HCT116 (cell line): Measurements from ENCODE around the gene CPA5. TPM values are rescaled to one million over a fixed set of nuclear protein-coding genes. Genes with fewer than 3 reads are reported as not detected.

Experiments used
- ATAC-seq: fragments of 200-7000 bp; cut with Tn5 transposase; 2 replicates; pipeline ENCODE4 v1.9.1; 2020; ENCODE audit warnings: mild to moderate bottlenecking, moderate library complexity
- BruUV-seq: library from RNA; stranded (reverse); fragments of 400-500 nt; replicated peaks from 2 replicates; lab custom pipeline; 2021; lab: Mats Ljungman, UMichigan
- CTCF ChIA-PET: fragments of 300-600 bp; sonication (Branson Sonifier 250); formaldehyde crosslinking; loops from one replicate; lab custom pipeline; 2021; ENCODE audit warnings: antibody characterized with exemption; lab: Charles Lee
- POLR2A ChIA-PET: fragments of 300-600, 350-600 bp; sonication (Branson Sonifier 250); formaldehyde crosslinking; loops from one replicate; lab custom pipeline; 2021; ENCODE audit warnings: antibody characterized with exemption; lab: Charles Lee
- RAD21 ChIA-PET, 2 experiments: fragments of 300-600 bp; sonication (Branson Sonifier 250); formaldehyde crosslinking; loops; one replicate each; lab custom pipeline; 2023; ENCODE audit warnings: low total read pairs in 2 of 2; ENCODE audit not compliant: uncharacterized antibody in 2 of 2, unreplicated experiment in 2 of 2, low non-redundant PET in 1 of 2; lab: Charles Lee
- DNase-seq: peaks from one replicate; pipeline ENCODE4 v3.0.0-alpha.2; 2010; ENCODE audit warnings: low read depth, low spot score
- H2AFZ ChIP-seq: fragments of 200-600 bp; shearing (Covaris generic), sonication (generic); 2 replicates; pipeline ENCODE4 v1.6.1; 2017; ENCODE audit warnings: low read depth, mixed run types, mixed read lengths, antibody characterized with exemption, low read length; ENCODE audit not compliant: poor library complexity, severe bottlenecking
- H3K27ac ChIP-seq: 2 replicates; pipeline ENCODE4 v1.5.1; 2012; ENCODE audit warnings: low read depth, low read length
- H3K27me3 ChIP-seq: fragments of 200-600 bp; sonication (generic); 2 replicates; pipeline ENCODE4 v1.6.1; 2016; ENCODE audit warnings: mixed run types, low read length, mixed read lengths; ENCODE audit not compliant: insufficient read depth
- H3K36me3 ChIP-seq, 2 experiments: fragments of 200-500 bp in 1 of 2; fragments of 200-600 bp in 1 of 2; sonication (Bioruptor generic) in 1 of 2; sonication (generic) in 1 of 2; 2 replicates each; pipeline versions ENCODE4 v1.5.1 to v1.6.1; 2014 to 2016; ENCODE audit warnings: low read length in 2 of 2, inconsistent platforms in 1 of 2, mixed read lengths in 1 of 2, mixed run types in 1 of 2; ENCODE audit not compliant: insufficient read depth in 2 of 2, control insufficient read depth in 1 of 2
- H3K4me1 ChIP-seq, 2 experiments: fragments of 200-600 bp in 1 of 2; sonication (generic) in 1 of 2; 2 replicates each; pipeline versions ENCODE4 v1.5.1 to v1.6.1; 2012 to 2017; ENCODE audit warnings: low read length in 2 of 2, inconsistent platforms in 1 of 2, mild to moderate bottlenecking in 1 of 2, mixed read lengths in 1 of 2, mixed run types in 1 of 2, moderate library complexity in 1 of 2; ENCODE audit not compliant: insufficient read depth in 2 of 2, control insufficient read depth in 1 of 2
- H3K4me2 ChIP-seq: fragments of 200-600 bp; sonication (generic); 2 replicates; pipeline ENCODE4 v1.6.1; 2017; ENCODE audit warnings: mixed run types, low read length, mixed read lengths
- H3K4me3 ChIP-seq, 2 experiments: fragments of 200-600 bp in 1 of 2; sonication (generic) in 1 of 2; replicated peaks in 1 of 2; 2 replicates each; pipeline ENCODE4 v1.5.1; 2011 to 2016; ENCODE audit warnings: low read length in 2 of 2, control low read depth in 1 of 2, low read depth in 1 of 2, mild to moderate bottlenecking in 1 of 2, mixed read lengths in 1 of 2, mixed run types in 1 of 2
- H3K79me2 ChIP-seq: fragments of 200-600 bp; sonication (generic); 2 replicates; pipeline ENCODE4 v1.6.1; 2017; ENCODE audit warnings: mild to moderate bottlenecking, mixed run types, low read length, moderate library complexity, mixed read lengths; ENCODE audit not compliant: insufficient read depth
- H3K9ac ChIP-seq: fragments of 200-600 bp; sonication (generic); 2 replicates; pipeline ENCODE4 v1.6.1; 2016; ENCODE audit warnings: low read length, mixed read lengths
- H3K9me2 ChIP-seq: fragments of 200-600 bp; sonication (generic), shearing (Covaris generic); 2 replicates; pipeline ENCODE4 v1.6.1; 2017; ENCODE audit warnings: mixed run types, mild to moderate bottlenecking, moderate library complexity; ENCODE audit not compliant: insufficient read depth
- H3K9me3 ChIP-seq, 2 experiments: fragments of 200-500 bp in 1 of 2; fragments of 200-600 bp in 1 of 2; sonication (Bioruptor generic) in 1 of 2; sonication (generic) in 1 of 2; 2 replicates each; pipeline ENCODE4 v1.6.1; 2014 to 2017; ENCODE audit warnings: low read length in 2 of 2, mixed read lengths in 2 of 2, inconsistent platforms in 1 of 2, low read depth in 1 of 2, mild to moderate bottlenecking in 1 of 2, mixed run types in 1 of 2, moderate library complexity in 1 of 2; ENCODE audit not compliant: control insufficient read depth in 1 of 2, insufficient read depth in 1 of 2
- H4K20me1 ChIP-seq: fragments of 200-600 bp; sonication (generic), shearing (Covaris generic); 2 replicates; pipeline ENCODE4 v1.6.1; 2017; ENCODE audit warnings: mixed run types, mild to moderate bottlenecking, moderate library complexity; ENCODE audit not compliant: insufficient read depth
- ATF3 ChIP-seq: IDR thresholded peaks from 2 replicates; pipeline ENCODE4 v1.6.1; 2012
- CEBPB ChIP-seq: IDR thresholded peaks from 2 replicates; pipeline ENCODE4 v1.6.1; 2012; ENCODE audit warnings: low read depth
- EGR1 ChIP-seq: IDR thresholded peaks from 2 replicates; pipeline ENCODE4 v1.6.1; 2012; ENCODE audit warnings: low read depth
- ELF1 ChIP-seq: IDR thresholded peaks from 2 replicates; pipeline ENCODE4 v1.6.1; 2012; ENCODE audit warnings: low read depth, borderline replicate concordance
- EZH2 ChIP-seq: fragments of 200-600 bp; sonication (generic); IDR thresholded peaks from 2 replicates; pipeline ENCODE4 v1.6.1; 2017; ENCODE audit warnings: antibody characterized with exemption, mixed run types
- EZH2phosphoT487 ChIP-seq: fragments of 200-600 bp; IDR thresholded peaks from 2 replicates; pipeline ENCODE4 v1.6.1; 2018; ENCODE audit warnings: antibody characterized with exemption, borderline replicate concordance
- FOSL1 ChIP-seq: IDR thresholded peaks from 2 replicates; pipeline ENCODE4 v1.6.1; 2012; ENCODE audit warnings: low read depth
- JUND ChIP-seq: IDR thresholded peaks from 2 replicates; pipeline ENCODE4 v1.6.1; 2012
- MAX ChIP-seq: IDR thresholded peaks from 2 replicates; pipeline ENCODE4 v1.6.1; 2012
- POLR2A ChIP-seq: IDR thresholded peaks from 2 replicates; pipeline ENCODE4 v1.7.0; 2011; ENCODE audit warnings: borderline replicate concordance; ENCODE audit not compliant: insufficient read depth, insufficient read length; ENCODE audit errors: extremely low read depth
- REST ChIP-seq: IDR thresholded peaks from 2 replicates; pipeline ENCODE4 v1.6.1; 2012; ENCODE audit warnings: low read depth
- SIN3A ChIP-seq: IDR thresholded peaks from 2 replicates; pipeline ENCODE4 v1.6.1; 2012; ENCODE audit warnings: low read depth
- ZBTB33 ChIP-seq: IDR thresholded peaks from 2 replicates; pipeline ENCODE4 v1.6.1; 2011; ENCODE audit warnings: mild to moderate bottlenecking, low read length, moderate library complexity; ENCODE audit not compliant: insufficient replicate concordance; ENCODE audit errors: extremely low read depth
- ZNF274 ChIP-seq: fragments of 200-500 bp; sonication (Bioruptor generic); IDR thresholded peaks from 2 replicates; pipeline ENCODE4 v1.6.1; 2014; ENCODE audit warnings: mild to moderate bottlenecking, low read depth, low read length, inconsistent platforms
- intact Hi-C: fragments of 100-400 bp; cut with micrococcal nuclease; formaldehyde crosslinking; loops from 2 replicates; pipeline ENCODE4 v1.10.0; 2022
- total RNA-seq: library from RNA; stranded (reverse); gene quantifications from one replicate; pipeline ENCODE4 v1.2.1, GENCODE V29; 2021; ENCODE audit not compliant: unreplicated experiment

The CPA5 gene
- total RNA-seq, 1 experiment from 2014 or later: not detected

GRCh38 chr7:130303127-130303526, 41.5 kb upstream of the CPA5 start:
- no TSS peak for BruUV-seq
- Histone ChIP-seq H3K9me3 (no peaks in the 10 kb centered on the region), H2AFZ (no peak overlapping the region), H3K27ac (no peak overlapping the region), H3K36me3 (peaks cover 0 to 37% of the 10 kb centered on the region in 2 experiments; a peak in 1 of 4 replicates), H4K20me1 (no peaks in the 10 kb centered on the region), H3K27me3 (no peaks in the 10 kb centered on the region), H3K9me2 (no peaks in the 10 kb centered on the region), H3K9ac (no peak overlapping the region), H3K4me2 (no peak overlapping the region), H3K4me3 (no peak overlapping the region), H3K79me2 (no peaks in the 10 kb centered on the region), H3K4me1 (no peaks in the 10 kb centered on the region)
- ChIA-PET RAD21 (no interaction called here), CTCF (no interaction called here), POLR2A (interaction anchor here (3.4 kb wide), 1 partner anchor 10 kb away, joined by 15 read pairs; the partner anchor contains the start of gene CPA4)
- DNase-seq (no peak), ATAC-seq (no peak)
- TF ChIP-seq EGR1: no peak
- TF ChIP-seq EZH2phosphoT487: no peak
- TF ChIP-seq ATF3: no peak
- no peak for TF ChIP-seq MAX
- no peak for TF ChIP-seq ELF1
- no peak for TF ChIP-seq FOSL1
- no peak for TF ChIP-seq POLR2A
- TF ChIP-seq ZBTB33: no peak
- no peak for TF ChIP-seq SIN3A
- TF ChIP-seq ZNF274: no peak
- TF ChIP-seq CEBPB: no peak
- no peak for TF ChIP-seq EZH2
- no peak for TF ChIP-seq JUND
- no peak for TF ChIP-seq REST
- intact Hi-C loops: no loop called here
